ENCODE data around the gene GNB1L. TPM values are rescaled to one million over a fixed set of nuclear protein-coding genes. Genes with fewer than 3 reads are reported as not detected.

GNB1L gene
- total and polyA plus RNA-seq, 9 of the 15 experiments (the other 6 are each of a cell fraction or from before 2014, with no cell fraction given): 0.56 to 50.5 (median 10.2) TPM

- TF ChIP-seq CGGBP1 (CRISPR knock-in tag; IDR thresholded peaks at IDR 0.05) (0 out of 2 replicates have a peak, but pooled peaks have one; percentile 34), HDAC8 (tag; IDR thresholded peaks at IDR 0.05) (0 out of 2 replicates have a peak, but pooled peaks have one; percentile 20), KDM1A (IDR thresholded peaks at IDR 0.05) (no peak), MCM3 (IDR thresholded peaks at IDR 0.05) (no peak), NEUROD1 (IDR thresholded peaks at IDR 0.05; ENCODE audit: borderline replicate concordance, low read depth, low read length, partially characterized antibody) (peak; percentile 13), WHSC1 (IDR thresholded peaks at IDR 0.05; ENCODE audit: low read length) (peak; percentile 98), MAZ (CRISPR knock-in tag; conservative IDR thresholded peaks at IDR 0.05 in 1 of 2, IDR thresholded peaks at IDR 0.05 in 1 of 2) (peak in 1 of 2 experiments; percentile 39; a peak in 2 of 4 replicates), CXXC5 (CRISPR knock-in tag; IDR thresholded peaks at IDR 0.05) (no peak), SAP30 (IDR thresholded peaks at IDR 0.05; ENCODE audit: borderline replicate concordance, insufficient read depth, low read depth, low read length, poor library complexity, severe bottlenecking) (peak; percentile 45), ZBTB7A (IDR thresholded peaks at IDR 0.05; ENCODE audit: borderline replicate concordance, control insufficient read depth, low read depth, low read length) (peak; percentile 71), CHCHD3 (CRISPR knock-in tag; IDR thresholded peaks at IDR 0.05) (peak; percentile 26; the same call in 1 of the 2 replicates), PRMT5 (CRISPR knock-in tag; IDR thresholded peaks at IDR 0.05) (0 out of 2 replicates have a peak, but pooled peaks have one; percentile 73), TBL1XR1 (IDR thresholded peaks at IDR 0.05; ENCODE audit: low read length in 2 of 2) (0 out of 4 replicates have a peak, but pooled peaks of 1 of the 2 experiments have one; percentile 12), MYNN (IDR thresholded peaks at IDR 0.05) (no peak), MYNN (CRISPR knock-in tag; IDR thresholded peaks at IDR 0.05) (no peak), ZBTB40 (IDR thresholded peaks at IDR 0.05) (no peak), ZBTB40 (CRISPR knock-in tag; IDR thresholded peaks at IDR 0.05) (peak; percentile 33)
- TF ChIP-seq, protein P1, sequence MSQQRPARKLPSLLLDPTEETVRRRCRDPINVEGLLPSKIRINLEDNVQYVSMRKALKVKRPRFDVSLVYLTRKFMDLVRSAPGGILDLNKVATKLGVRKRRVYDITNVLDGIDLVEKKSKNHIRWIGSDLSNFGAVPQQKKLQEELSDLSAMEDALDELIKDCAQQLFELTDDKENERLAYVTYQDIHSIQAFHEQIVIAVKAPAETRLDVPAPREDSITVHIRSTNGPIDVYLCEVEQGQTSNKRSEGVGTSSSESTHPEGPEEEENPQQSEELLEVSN (IDR thresholded peaks at IDR 0.05; ENCODE audit: borderline replicate concordance in 1 of 2, extremely low read depth in 1 of 2, insufficient read depth in 1 of 2, insufficient read length in 1 of 2, low read depth in 1 of 2, low read length in 1 of 2, poor library complexity in 1 of 2, severe bottlenecking in 1 of 2): peak in 1 of 2 experiments; percentile 26
These were observed 81.1 kb downstream of the GNB1L start (continued) for GRCh38 chr22:19773470-19774040.
